ENCODE data around the gene PHYKPL. TPM values are rescaled to one million over a fixed set of nuclear protein-coding genes. Genes with fewer than 3 reads are reported as not detected.

The PHYKPL gene
- total and polyA plus RNA-seq, 2 of the 8 experiments (the other 6 are each of a cell fraction or from before 2014, with no cell fraction given), result 25.1 to 32.1 TPM

DNA sequence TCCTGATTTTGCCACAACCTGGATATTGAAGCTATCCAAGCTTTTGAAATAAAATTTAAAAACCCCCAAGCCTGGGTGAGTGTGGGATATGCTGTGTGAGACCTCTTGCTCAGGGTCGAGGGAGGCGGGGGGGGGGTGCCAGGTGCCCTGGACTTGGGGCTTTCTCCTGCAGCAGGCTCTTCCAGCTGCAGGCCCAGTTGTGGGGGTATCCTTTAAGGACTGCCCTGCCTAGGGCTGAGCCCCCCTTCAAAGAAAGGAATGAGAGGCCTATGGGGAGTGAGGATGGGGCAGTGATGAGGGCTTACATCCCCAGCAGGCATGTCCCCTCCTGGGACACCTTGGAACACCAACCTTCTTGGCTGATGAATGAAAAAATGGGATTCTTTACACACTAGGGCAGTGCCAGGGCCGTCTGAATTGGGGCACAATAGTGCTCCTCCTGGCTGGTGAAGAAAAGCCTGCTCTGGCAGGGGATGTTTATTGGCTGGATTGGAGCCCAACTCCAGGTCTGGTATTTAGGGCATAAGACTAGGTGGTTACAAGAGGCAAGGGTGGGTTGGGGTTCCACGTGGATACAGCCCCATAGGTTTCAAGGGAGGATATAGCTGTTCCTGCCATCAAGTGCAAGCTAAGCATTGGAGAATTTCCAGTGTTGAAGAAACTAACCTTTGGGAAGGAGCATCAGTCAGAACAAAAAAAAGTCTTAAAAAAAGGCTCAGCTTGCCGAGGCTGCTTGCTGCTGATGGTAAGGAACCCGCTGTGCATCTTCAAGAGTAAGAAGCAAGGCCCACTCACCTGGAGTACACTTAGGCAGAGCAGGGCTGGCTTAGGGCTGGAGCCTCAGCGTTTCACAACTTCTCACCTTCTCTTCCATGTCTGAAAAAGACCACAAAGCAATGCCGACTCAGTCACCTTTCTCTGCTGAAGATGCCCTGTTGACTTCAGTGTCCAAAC is 21.2 kb downstream of the PHYKPL start:
- Histone ChIP-seq H3K27ac (ENCODE audit: low read depth, low read length) (no peak overlapping the region), H3K4ac (replicated peaks; ENCODE audit: insufficient read length, low read depth, low read length) (no peak overlapping the region), H3K18ac (ENCODE audit: extremely low read depth, low read length) (no peak overlapping the region), H3K4me3 (ENCODE audit: extremely low read depth in 1 of 4, insufficient read depth in 2 of 4, low read depth in 3 of 4, low read length in 4 of 4) (no peak overlapping the region), H2BK15ac (ENCODE audit: low read length) (no peak overlapping the region), H4K91ac (replicated peaks; ENCODE audit: insufficient read length, low read length) (no peak overlapping the region), H3K79me2 (ENCODE audit: control insufficient read depth in 1 of 2, insufficient read depth in 2 of 2, low read length in 2 of 2) (peaks cover 7 to 28% of the 10 kb centered on the region in 2 experiments), H2BK12ac (ENCODE audit: low read depth, low read length) (no peak overlapping the region), H2AK5ac (ENCODE audit: low read depth, low read length) (no peak overlapping the region), H3K14ac (ENCODE audit: insufficient read length) (no peak overlapping the region), H3K27me3 (replicated peaks in 1 of 4; ENCODE audit: control insufficient read depth in 3 of 4, extremely low read depth in 1 of 4, insufficient read depth in 3 of 4, low read length in 3 of 4) (no peaks in the 10 kb centered on the region), H2BK20ac (ENCODE audit: low read length) (no peak overlapping the region), H2BK120ac (replicated peaks; ENCODE audit: low read depth, low read length) (no peak overlapping the region), H3K23me2 (ENCODE audit: low read depth, low read length) (no peaks in the 10 kb centered on the region; the same call in 1 of the 2 replicates), H3K36me3 (ENCODE audit: control insufficient read depth in 2 of 4, insufficient read depth in 4 of 4, low read length in 3 of 4) (peaks cover 52 to 99% (median 71%) of the 10 kb centered on the region in 4 experiments), H3K23ac (ENCODE audit: insufficient read length) (no peak overlapping the region), H3K9ac (replicated peaks in 1 of 4; ENCODE audit: extremely low read depth in 1 of 4, low read depth in 3 of 4, low read length in 3 of 4) (no peak overlapping the region), H2BK5ac (ENCODE audit: low read depth, low read length) (no peak overlapping the region), H3K4me2 (ENCODE audit: insufficient read depth in 1 of 2, low read depth in 2 of 2, low read length in 2 of 2) (no peak overlapping the region), H2AFZ (ENCODE audit: low read length) (no peak overlapping the region), H4K5ac (ENCODE audit: insufficient read length, low read depth, low read length) (no peak overlapping the region), H3K9me3 (ENCODE audit: insufficient read depth in 2 of 2, low read depth in 1 of 2, low read length in 1 of 2) (no peaks in the 10 kb centered on the region), H4K20me1 (replicated peaks in 1 of 2; ENCODE audit: control insufficient read depth in 1 of 2, insufficient read depth in 2 of 2, low read length in 2 of 2) (peaks cover 49 to 55% of the 10 kb centered on the region in 2 experiments), H3K79me1 (ENCODE audit: low read depth, low read length) (peaks cover 20% of the 10 kb centered on the region), H3K56ac (replicated peaks; ENCODE audit: insufficient read length, low read depth, low read length) (no peak overlapping the region), H3K4me1 (replicated peaks in 1 of 4; ENCODE audit: control insufficient read depth in 3 of 4, insufficient read depth in 4 of 4, low read length in 3 of 4) (peaks cover 0 to 4% (median 2%) of the 10 kb centered on the region in 4 experiments; a peak in 4 of 7 replicates), H4K8ac (ENCODE audit: extremely low read depth, insufficient read depth, low read length) (no peak overlapping the region; the same call in 1 of the 2 replicates)
- no peak for DNase-seq (ENCODE audit: low read depth in 1 of 2, low spot score in 2 of 2)
- TF ChIP-seq POLR2AphosphoS5 (IDR thresholded peaks at IDR 0.05; ENCODE audit: low read depth, low read length) (peak; percentile 85), CHD2 (IDR thresholded peaks at IDR 0.05; ENCODE audit: low read length) (no peak), ASH2L (IDR thresholded peaks at IDR 0.05; ENCODE audit: low read length) (no peak), POLR2A (IDR thresholded peaks at IDR 0.05; ENCODE audit: control extremely low read depth in 1 of 2, low read depth in 2 of 2, low read length in 2 of 2) (peak; percentile 80 to 81; a peak in 2 of 3 replicates), SP4 (IDR thresholded peaks at IDR 0.05; ENCODE audit: low read length) (peak; percentile 51; the same call in 1 of the 2 replicates), CBX8 (IDR thresholded peaks at IDR 0.05; ENCODE audit: borderline replicate concordance, low read depth, low read length) (no peak), SIRT6 (IDR thresholded peaks at IDR 0.05; ENCODE audit: low read length) (peak; percentile 67)
- 87% methylated on average over 8 of the region's 8 CpGs; no CpG with 5 or more reads in 1 of the 2 experiments for WGBS, 2 experiments (ENCODE audit: extremely low coverage in 1 of 2, insufficient coverage in 1 of 2, insufficient read length in 1 of 2, insufficient replicate concordance in 2 of 2, low coverage in 1 of 2, low lambda C conversion rate in 2 of 2, missing lambda C conversion rate in 1 of 2)
- no peak for FAIRE-seq
- POLR2A ChIA-PET (ENCODE audit: partially characterized antibody), result interaction anchor here (0.8 to 31.3 kb wide), 8 partner anchors 7 to 155 kb away, joined by 3 to 985 read pairs (median 5); partner anchors contain the start of genes GMCL2, HNRNPAB, NHP2 and PHYKPL
- CTCF ChIA-PET (ENCODE audit: partially characterized antibody), result interaction anchor here (0.6 to 1.3 kb wide), 6 partner anchors 11 to 673 kb away, joined by 3 to 4 read pairs (median 4); no protein-coding TSS in a partner anchor
